B cell (primary cell): ENCODE data around the gene KLF16. TPM values are rescaled to one million over a fixed set of nuclear protein-coding genes. Genes with fewer than 3 reads are reported as not detected.

Experiments
- ATAC-seq: fragments of 200-7000 bp; cut with Tn5 transposase; one replicate; pipeline ENCODE4 v1.10.0; 2021; ENCODE audit warnings: low read depth, mild to moderate bottlenecking, moderate number of reproducible peaks, moderate library complexity
- CTCF ChIA-PET: fragments of 350-600 bp; sonication (Branson Sonifier 250); formaldehyde crosslinking; loops from one replicate; lab custom pipeline; 2021; ENCODE audit warnings: antibody characterized with exemption, inconsistent platforms; lab: Charles Lee
- POLR2A ChIA-PET: fragments of 350-600 bp; sonication (Branson Sonifier 250); formaldehyde crosslinking; loops from one replicate; lab custom pipeline; 2021; ENCODE audit warnings: antibody characterized with exemption; lab: Charles Lee
- DNase-seq: peaks from one replicate; pipeline ENCODE4 v3.0.0; 2013
- H2AFZ ChIP-seq: 2 replicates; pipeline ENCODE4 v1.6.1; 2012; ENCODE audit warnings: mild to moderate bottlenecking, low read depth, low read length; ENCODE audit not compliant: insufficient read depth, poor library complexity, severe bottlenecking
- H3K27ac ChIP-seq, 2 donors: 1 replicate in 1 of 2; 2 replicates in 1 of 2; pipeline ENCODE4 v1.5.1; 2012 to 2013; ENCODE audit warnings: low read length in 2 of 2, mild to moderate bottlenecking in 2 of 2, moderate library complexity in 1 of 2
- H3K27me3 ChIP-seq, 4 experiments: fragments of 200-600 bp in 1 of 4; sonication (generic) in 1 of 4; replicated peaks in 1 of 4; 1 replicate in 2 of 4; 2 replicates in 2 of 4; pipeline versions ENCODE4 v1.6.1 to v1.7.0; 2013 to 2016; ENCODE audit warnings: low read length in 3 of 4, mild to moderate bottlenecking in 2 of 4, mixed read lengths in 1 of 4, moderate library complexity in 1 of 4; ENCODE audit not compliant: insufficient read depth in 4 of 4, control insufficient read depth in 3 of 4; ENCODE audit errors: control extremely low read depth in 1 of 4
- H3K36me3 ChIP-seq, 2 experiments: replicated peaks in 1 of 2; 1 replicate in 1 of 2; 2 replicates in 1 of 2; pipeline versions ENCODE4 v1.6.1 to v1.7.1; 2013; ENCODE audit warnings: low read length in 1 of 2; ENCODE audit not compliant: insufficient read depth in 2 of 2, control insufficient read depth in 1 of 2; ENCODE audit errors: control extremely low read depth in 1 of 2, extremely low read depth in 1 of 2
- H3K4me1 ChIP-seq, 2 donors: fragments of 200-600 bp in 1 of 2; sonication (generic) in 1 of 2; 1 replicate in 1 of 2; 2 replicates in 1 of 2; pipeline versions ENCODE4 v1.5.1 to v1.6.1; 2013 to 2017; ENCODE audit warnings: low read length in 2 of 2; ENCODE audit not compliant: control insufficient read depth in 2 of 2, insufficient read depth in 2 of 2
- H3K4me2 ChIP-seq: replicated peaks from 2 replicates; pipeline ENCODE3; 2012; ENCODE audit warnings: mild to moderate bottlenecking, low read depth, low read length; ENCODE audit not compliant: poor library complexity, severe bottlenecking
- H3K4me3 ChIP-seq, 5 experiments: fragments of 200-600 bp in 1 of 5; sonication (generic) in 1 of 5; 1 replicate in 3 of 5; 2 replicates in 2 of 5; pipeline versions ENCODE4 v1.5.1 to v1.7.0; 2011 to 2016; ENCODE audit warnings: low read length in 4 of 5, mild to moderate bottlenecking in 4 of 5, low read depth in 2 of 5, control low read depth in 1 of 5, moderate library complexity in 1 of 5; ENCODE audit not compliant: insufficient read depth in 1 of 5; ENCODE audit errors: control extremely low read depth in 1 of 5, extremely low read depth in 1 of 5
- H3K79me2 ChIP-seq: fragments of 200-600 bp; sonication (generic); one replicate; pipeline ENCODE4 v1.6.0; 2016; ENCODE audit warnings: low read length; ENCODE audit not compliant: control insufficient read depth, insufficient read depth
- H3K9ac ChIP-seq: fragments of 200-600 bp; sonication (generic); 2 replicates; pipeline ENCODE4 v1.6.1; 2017; ENCODE audit warnings: mild to moderate bottlenecking, low read length, moderate library complexity
- H3K9me3 ChIP-seq, 3 donors: one replicate each; pipeline versions ENCODE4 v1.6.1 to v1.7.1; 2013; ENCODE audit warnings: low read length in 2 of 3; ENCODE audit not compliant: control insufficient read depth in 2 of 3, insufficient read depth in 1 of 3; ENCODE audit errors: control extremely low read depth in 1 of 3
- H4K20me1 ChIP-seq: 2 replicates; pipeline ENCODE4 v1.6.0; 2012; ENCODE audit warnings: mild to moderate bottlenecking, low read length; ENCODE audit not compliant: insufficient read depth, control insufficient read depth, poor library complexity, severe bottlenecking
- H3K27ac Mint-ChIP-seq: one replicate; pipeline ENCODE4 v1.8.0; 2021; ENCODE audit warnings: mixed read lengths
- H3K27me3 Mint-ChIP-seq: one replicate; pipeline ENCODE4 v1.8.0; 2021; ENCODE audit warnings: mixed read lengths
- H3K4me1 Mint-ChIP-seq: one replicate; pipeline ENCODE4 v1.8.0; 2021; ENCODE audit warnings: mixed read lengths
- H3K4me3 Mint-ChIP-seq: one replicate; pipeline ENCODE4 v1.8.0; 2021; ENCODE audit warnings: mixed read lengths
- H3K9me3 Mint-ChIP-seq: one replicate; pipeline ENCODE4 v1.8.0; 2022; ENCODE audit warnings: mixed read lengths; ENCODE audit not compliant: insufficient read depth
- CTCF ChIP-seq: fragments of 200-600 bp; IDR thresholded peaks from one replicate; pipeline ENCODE4 v1.8.0; 2022; ENCODE audit warnings: antibody characterized with exemption, mild to moderate bottlenecking
- EZH2 ChIP-seq: IDR thresholded peaks from 2 replicates; pipeline ENCODE4 v1.6.1; 2012; ENCODE audit warnings: borderline replicate concordance, low read depth, mild to moderate bottlenecking, moderate library complexity, low read length; ENCODE audit not compliant: insufficient read depth, poor library complexity, severe bottlenecking
- WGBS: methylation state at CpG from one replicate; pipeline ENCODE4 v1.1.5; 2013; ENCODE audit warnings: missing lambda C conversion rate; ENCODE audit not compliant: insufficient coverage; 5-methylcytosine and 5-hydroxymethylcytosine counted together
- intact Hi-C: fragments of 100-400 bp; cut with micrococcal nuclease; formaldehyde crosslinking; loops from one replicate; pipeline ENCODE4 v1.10.0; 2022
- polyA plus RNA-seq: library from polyadenylated mRNA; depleted of rRNA; stranded (reverse); fragments of >200 nt; gene quantifications from 2 replicates; pipeline ENCODE4 v1.2.3, GENCODE V29; 2012
- total RNA-seq, 2 donors: library from RNA; stranded (reverse); fragments of 120-200 nt in 1 of 2; gene quantifications; 1 replicate in 1 of 2; 2 replicates in 1 of 2; pipeline versions ENCODE4 v1.2.3 to v1.2.4, GENCODE V29; 2013 to 2022

Gene KLF16
- total and polyA plus RNA-seq, 2 donors (not counting 1 experiment from before 2014, with no cell fraction given), result 29.7 to 49.0 TPM

GRCh38 chr19:1871140-1871597 lies 7.8 kb upstream of the KLF16 start:
- peaks cover 50% of the 10 kb centered on the region for H4K20me1 ChIP-seq
- H3K9me3 ChIP-seq, result no peaks in the 10 kb centered on the region
- no peak overlapping the region for H3K4me2 ChIP-seq
- H3K27ac ChIP-seq, result no peak overlapping the region
- no peaks in the 10 kb centered on the region for H3K27me3 ChIP-seq
- no peak for ATAC-seq
- H3K4me3 ChIP-seq, result no peak overlapping the region
- no peak overlapping the region for H3K9ac ChIP-seq
- peaks cover 64% of the 10 kb centered on the region for H3K79me2 ChIP-seq
- H3K4me3 Mint-ChIP-seq, result no peak overlapping the region
- no peaks in the 10 kb centered on the region for H3K27me3 Mint-ChIP-seq
- peaks cover 27% of the 10 kb centered on the region for H3K4me1 Mint-ChIP-seq
- no peak overlapping the region for H2AFZ ChIP-seq
- peaks cover 0 to 28% of the 10 kb centered on the region in 2 experiments for H3K36me3 ChIP-seq
- peaks cover 17 to 30% of the 10 kb centered on the region in 2 donors for H3K4me1 ChIP-seq
- WGBS, result 97% methylated on average over 14 of the region's 15 CpGs
- intact Hi-C loops, result loop anchor here (10.0 kb wide), 1 partner anchor 144 kb away; the partner anchor contains the start of gene BTBD2
- POLR2A ChIA-PET, result no interaction called here
- H3K9me3 Mint-ChIP-seq, result no peaks in the 10 kb centered on the region
- no peak for TF ChIP-seq CTCF
- TF ChIP-seq EZH2, result no peak
- no peak for DNase-seq
- H3K27ac Mint-ChIP-seq, result no peak overlapping the region
- CTCF ChIA-PET, result no interaction called here

GRCh38 chr19:1868971-1869370 lies 5.6 kb upstream of the KLF16 start:
- Mint-ChIP-seq H3K27ac (peak overlapping the region; percentile 10), H3K4me1 (peaks cover 11% of the 10 kb centered on the region), H3K27me3 (no peaks in the 10 kb centered on the region), H3K4me3 (no peak overlapping the region), H3K9me3 (no peaks in the 10 kb centered on the region)
- ChIA-PET CTCF (no interaction called here), POLR2A (interaction anchor here (0.6 to 0.7 kb wide), 2 partner anchors 151 to 318 kb away, joined by 7 to 8 read pairs; no protein-coding TSS in a partner anchor)
- Histone ChIP-seq H3K79me2 (peaks cover 52% of the 10 kb centered on the region), H3K4me2 (no peak overlapping the region), H3K9ac (no peak overlapping the region), H3K27ac (no peak overlapping the region), H2AFZ (no peak overlapping the region), H3K4me1 (peaks cover 12 to 28% of the 10 kb centered on the region in 2 donors), H3K27me3 (no peaks in the 10 kb centered on the region), H3K4me3 (no peak overlapping the region), H4K20me1 (peaks cover 31% of the 10 kb centered on the region), H3K9me3 (no peaks in the 10 kb centered on the region), H3K36me3 (peaks cover 0 to 26% of the 10 kb centered on the region in 2 experiments)
- TF ChIP-seq CTCF, result no peak
- TF ChIP-seq EZH2, result no peak
- WGBS, result 97% methylated on average over 5 of the region's 7 CpGs
- no peak for DNase-seq
- ATAC-seq, result no peak
- intact Hi-C loops, result no loop called here
